Central memory CD8-positive, alpha-beta T cell (primary cell): ENCODE data around the gene PLRG1.

Experiments used
- ATAC-seq: fragments of 150-1000 bp; cut with Tn5 transposase; replicated peaks from 2 replicates; pipeline ENCODE4 v1.10.0; 2022; ENCODE audit warnings: mild to moderate bottlenecking, moderate FRiP score, moderate number of reproducible peaks; ENCODE audit not compliant: poor library complexity, severe bottlenecking; ENCODE audit errors: extremely low read depth
- DNase-seq, 2 donors: peaks; one replicate each; pipeline ENCODE4 v3.0.0; 2021; ENCODE audit warnings: low spot score in 2 of 2
- H3K27ac Mint-ChIP-seq: one replicate; pipeline ENCODE4 v1.8.0; 2022; ENCODE audit warnings: low read depth, mild to moderate bottlenecking, moderate library complexity, mixed read lengths
- H3K27me3 Mint-ChIP-seq: one replicate; pipeline ENCODE4 v1.8.0; 2022; ENCODE audit warnings: mixed read lengths
- H3K36me3 Mint-ChIP-seq: one replicate; pipeline ENCODE4 v1.8.0; 2022; ENCODE audit warnings: mild to moderate bottlenecking, moderate library complexity, mixed read lengths; ENCODE audit not compliant: insufficient read depth
- H3K4me1 Mint-ChIP-seq: one replicate; pipeline ENCODE4 v1.8.0; 2022; ENCODE audit warnings: mixed read lengths
- H3K4me3 Mint-ChIP-seq: one replicate; pipeline ENCODE4 v1.8.0; 2022; ENCODE audit warnings: mild to moderate bottlenecking, moderate library complexity, mixed read lengths
- H3K9me3 Mint-ChIP-seq: one replicate; pipeline ENCODE4 v1.8.0; 2022; ENCODE audit warnings: mixed read lengths

PLRG1 gene

DNA sequence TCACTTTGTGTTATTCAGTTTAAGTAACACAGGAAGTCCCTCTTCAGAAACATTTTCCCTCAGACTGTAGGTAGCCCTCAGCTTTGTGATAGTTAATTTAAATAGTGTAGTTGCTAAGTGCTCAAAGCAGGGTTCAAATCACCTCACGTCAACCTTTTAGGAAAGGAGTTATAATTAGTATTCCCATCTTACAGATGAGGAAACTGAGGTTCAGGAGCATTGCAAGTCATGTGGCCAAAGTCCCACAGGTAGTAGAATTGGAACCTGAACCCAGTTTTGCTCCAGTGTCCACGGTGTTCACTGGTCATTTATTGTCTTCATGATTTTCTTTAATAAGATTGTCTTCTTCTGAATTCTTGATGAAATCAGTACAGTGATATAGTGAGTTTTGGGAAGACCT, 54.3 kb downstream of the PLRG1 start:
- no peak for DNase-seq
- peaks cover 7% of the 10 kb centered on the region for H3K4me1 Mint-ChIP-seq
- H3K4me3 Mint-ChIP-seq: no peak overlapping the region
- ATAC-seq: no peak
- no peak overlapping the region for H3K27ac Mint-ChIP-seq
- H3K9me3 Mint-ChIP-seq: no peaks in the 10 kb centered on the region
- H3K27me3 Mint-ChIP-seq: peaks cover 77% of the 10 kb centered on the region
- H3K36me3 Mint-ChIP-seq: no peaks in the 10 kb centered on the region

DNA sequence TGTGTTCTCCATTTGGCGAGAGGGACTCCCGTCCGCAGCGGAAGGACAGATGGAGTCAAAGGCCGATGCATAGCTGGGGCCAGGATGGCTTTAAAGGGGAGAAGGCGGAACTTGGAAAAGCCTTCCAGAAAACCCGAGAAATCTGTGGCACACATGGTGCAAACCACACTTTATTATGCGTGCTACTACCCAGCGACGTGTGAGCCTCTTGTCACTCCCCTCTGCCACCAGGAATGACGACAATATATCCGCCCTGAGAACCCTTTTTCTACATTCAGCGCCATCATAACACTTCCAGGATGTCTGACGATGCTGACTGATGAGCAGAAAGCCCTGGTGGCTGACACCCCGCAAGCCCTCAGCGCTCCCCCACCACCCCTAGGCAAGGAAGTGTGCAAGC, 57.9 kb downstream of the PLRG1 start:
- H3K4me1 Mint-ChIP-seq: peaks cover 7% of the 10 kb centered on the region
- H3K9me3 Mint-ChIP-seq: no peaks in the 10 kb centered on the region
- no peak overlapping the region for H3K27ac Mint-ChIP-seq
- no peak for DNase-seq
- H3K36me3 Mint-ChIP-seq: no peaks in the 10 kb centered on the region
- no peak for ATAC-seq
- no peak overlapping the region for H3K4me3 Mint-ChIP-seq
- peaks cover 84% of the 10 kb centered on the region for H3K27me3 Mint-ChIP-seq

DNA sequence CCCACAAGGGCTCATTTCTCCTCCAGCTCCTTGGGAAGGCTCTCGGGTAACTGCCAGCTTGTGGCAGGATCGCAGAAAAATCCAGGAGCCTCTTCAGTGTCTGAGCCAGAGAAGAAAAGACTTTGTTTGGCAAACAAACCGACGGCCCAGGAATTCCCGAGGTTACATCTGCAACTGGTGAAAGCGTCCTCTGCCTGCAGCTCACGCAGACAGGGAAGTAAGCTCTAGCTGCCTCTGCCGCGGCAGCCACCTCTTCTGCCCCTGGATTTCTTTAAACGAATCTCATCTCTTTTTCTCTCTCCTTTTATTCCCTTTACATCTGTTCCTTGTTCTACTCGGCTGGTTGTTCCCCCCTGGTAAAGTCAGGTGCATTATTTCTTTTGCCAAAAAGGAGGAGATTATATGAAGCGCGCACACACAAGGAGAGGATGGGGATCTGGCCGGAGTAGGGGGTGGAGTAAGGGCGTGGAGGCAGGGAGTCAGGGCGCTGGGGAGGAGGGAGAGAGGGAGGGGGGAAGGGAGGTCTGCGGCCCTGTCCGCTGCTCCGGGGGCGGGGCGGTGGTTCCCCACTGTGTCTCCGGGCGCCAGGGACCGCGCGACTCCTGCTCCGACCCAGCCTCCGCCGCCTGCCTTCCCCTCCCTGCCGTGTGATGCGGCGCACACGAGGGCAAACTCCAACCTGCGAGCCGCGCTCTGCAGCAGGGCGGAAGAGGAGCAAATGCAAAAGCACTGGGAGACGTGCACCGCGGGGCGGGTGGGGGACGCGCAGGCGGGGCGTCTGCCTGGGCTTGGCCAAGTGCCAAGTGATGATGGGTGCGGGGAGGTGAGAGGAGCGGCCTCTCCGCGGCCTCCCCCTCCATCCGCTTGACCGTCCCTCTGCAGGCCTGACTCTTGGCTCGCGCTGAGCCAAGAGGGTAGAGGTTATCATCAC, 58.6 kb downstream of the PLRG1 start, which contains the start of gene DCHS2:
TSS of gene DCHS2 (minus strand) at position 459 of the 931 bp plus-strand sequence. CDS start at position 15, 444 bp downstream.
- Mint-ChIP-seq H3K36me3 (no peaks in the 10 kb centered on the region), H3K27ac (no peak within 1 kb of the TSS), H3K27me3 (peaks cover 77% of the 10 kb centered on the region), H3K4me1 (peaks cover 7% of the 10 kb centered on the region), H3K4me3 (peak within 1 kb of the TSS; percentile 57), H3K9me3 (no peaks in the 10 kb centered on the region)
- DNase-seq (no peak), ATAC-seq (no peak)

DNA sequence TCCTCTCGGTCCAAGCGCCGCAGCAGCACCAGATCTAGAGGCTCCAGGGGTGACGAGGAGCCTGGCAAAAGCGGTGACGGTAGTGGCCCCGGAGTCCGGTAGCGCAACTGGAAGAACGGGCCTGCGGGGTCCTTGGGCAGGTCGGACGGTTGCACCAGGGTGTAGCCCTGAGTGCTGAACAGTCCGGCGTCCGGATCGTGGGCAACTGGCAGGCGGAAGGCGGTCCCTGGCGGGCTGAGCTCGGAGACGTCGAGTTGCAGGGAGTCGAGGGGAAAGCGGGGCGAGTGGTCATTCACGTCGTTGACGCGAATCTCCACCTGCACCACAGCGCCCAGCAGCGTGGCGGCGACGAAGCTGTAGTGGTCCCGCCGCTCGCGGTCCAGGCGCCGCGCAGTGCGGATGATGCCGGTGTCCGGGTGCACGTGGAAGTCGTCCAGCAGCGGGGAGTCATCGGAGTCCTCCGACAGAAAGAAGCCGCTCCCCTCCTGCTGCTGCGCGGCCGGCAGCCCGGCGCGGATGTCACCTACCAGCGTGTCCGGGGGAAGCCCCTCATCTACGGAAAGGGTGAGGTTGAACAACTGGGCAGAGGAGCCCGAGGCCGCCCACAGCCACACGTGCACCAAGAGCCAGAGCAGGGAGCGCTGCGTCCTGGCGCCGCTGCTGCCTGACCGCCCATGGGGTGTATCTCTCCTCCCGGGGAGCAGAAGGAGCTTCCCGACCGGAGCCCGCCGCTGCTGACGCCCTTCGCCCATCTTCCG, 59.4 kb downstream of the PLRG1 start:
- peak overlapping the region; percentile 57 for H3K4me3 Mint-ChIP-seq
- H3K4me1 Mint-ChIP-seq: peaks cover 7% of the 10 kb centered on the region
- ATAC-seq (no peak), DNase-seq (no peak)
- H3K9me3 Mint-ChIP-seq: no peaks in the 10 kb centered on the region
- H3K27me3 Mint-ChIP-seq: peaks cover 73% of the 10 kb centered on the region
- H3K27ac Mint-ChIP-seq: no peak overlapping the region
- no peaks in the 10 kb centered on the region for H3K36me3 Mint-ChIP-seq

DNA sequence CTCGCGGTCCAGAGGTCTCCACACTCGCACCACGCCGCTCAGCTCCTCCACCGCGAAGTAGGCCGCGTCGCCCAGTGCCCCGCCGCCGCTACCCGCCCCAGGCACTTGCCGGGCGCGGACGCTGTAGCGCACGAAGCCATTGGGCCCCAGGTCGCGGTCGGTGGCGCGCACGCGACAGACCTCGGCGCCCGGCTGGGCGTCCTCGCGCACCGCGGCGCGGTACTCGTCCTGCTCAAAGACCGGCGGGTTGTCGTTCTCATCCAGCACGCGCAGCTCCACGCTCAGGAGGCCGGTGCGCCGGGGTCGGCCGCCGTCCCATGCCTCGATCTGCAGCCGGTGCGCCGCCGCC, 60.0 kb downstream of the PLRG1 start:
- peaks cover 7% of the 10 kb centered on the region for H3K4me1 Mint-ChIP-seq
- no peak overlapping the region for H3K27ac Mint-ChIP-seq
- peak overlapping the region; percentile 43 for H3K4me3 Mint-ChIP-seq
- ATAC-seq: no peak
- no peaks in the 10 kb centered on the region for H3K9me3 Mint-ChIP-seq
- no peaks in the 10 kb centered on the region for H3K36me3 Mint-ChIP-seq
- no peak for DNase-seq
- H3K27me3 Mint-ChIP-seq: peaks cover 70% of the 10 kb centered on the region

DNA sequence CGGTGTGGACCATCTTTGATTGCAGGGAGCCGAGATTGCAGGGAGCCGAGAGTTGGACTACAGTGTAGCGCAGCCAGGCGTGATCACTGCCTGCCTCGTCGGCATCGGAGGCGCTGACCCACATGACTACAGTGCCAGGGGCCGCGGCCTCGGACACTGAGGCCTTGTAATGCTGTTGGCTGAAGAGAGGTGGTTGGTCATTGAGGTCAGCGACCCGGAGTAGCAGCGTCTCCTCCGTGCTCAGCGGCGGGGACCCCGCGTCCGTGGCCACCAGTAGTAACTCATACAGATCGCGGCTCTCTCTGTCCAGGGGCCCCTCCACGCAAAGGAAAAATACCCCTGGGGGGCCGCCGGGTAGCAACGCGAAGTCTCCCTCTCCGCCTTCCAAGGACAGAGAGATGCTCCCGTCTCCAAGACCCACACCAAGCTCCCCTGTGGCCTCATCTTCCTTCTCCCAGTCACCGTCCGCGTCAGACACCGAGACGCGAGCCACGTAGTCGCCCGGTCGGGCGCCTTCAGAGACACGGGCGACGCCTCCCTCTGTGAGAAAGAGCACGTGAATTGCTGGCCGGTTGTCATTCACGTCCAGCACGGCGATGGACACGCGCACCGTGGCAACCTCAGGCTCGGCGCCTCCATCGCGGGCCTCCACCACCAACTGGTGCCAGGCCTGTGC, 60.5 kb downstream of the PLRG1 start:
- Mint-ChIP-seq H3K27ac (no peak overlapping the region), H3K27me3 (peaks cover 70% of the 10 kb centered on the region), H3K4me3 (no peak overlapping the region), H3K4me1 (peaks cover 7% of the 10 kb centered on the region), H3K36me3 (no peaks in the 10 kb centered on the region), H3K9me3 (no peaks in the 10 kb centered on the region)
- ATAC-seq (no peak), DNase-seq (no peak)

DNA sequence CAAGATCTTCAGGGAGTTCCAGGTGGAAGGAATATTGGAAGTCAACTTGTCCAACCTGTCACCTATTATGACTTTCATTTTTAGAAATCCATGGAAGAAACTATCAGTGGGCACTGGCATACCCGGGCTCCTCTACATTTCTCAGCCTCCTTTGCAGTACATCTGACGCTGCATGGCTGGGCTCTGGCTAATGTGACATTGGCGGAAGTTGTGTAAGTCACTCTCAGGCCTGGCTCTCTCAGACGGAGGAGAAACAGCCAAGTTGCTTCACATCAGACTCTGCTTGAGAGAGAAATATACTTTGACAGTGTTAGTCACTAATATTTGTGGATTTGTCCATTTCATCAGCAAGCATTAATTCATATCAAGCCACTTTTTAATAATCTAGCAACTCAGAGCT, 63.1 kb downstream of the PLRG1 start:
- DNase-seq: no peak
- Mint-ChIP-seq H3K36me3 (no peaks in the 10 kb centered on the region), H3K27ac (no peak overlapping the region), H3K4me1 (peaks cover 7% of the 10 kb centered on the region), H3K4me3 (no peak overlapping the region), H3K27me3 (peaks cover 45% of the 10 kb centered on the region), H3K9me3 (no peaks in the 10 kb centered on the region)
- ATAC-seq: no peak

DNA sequence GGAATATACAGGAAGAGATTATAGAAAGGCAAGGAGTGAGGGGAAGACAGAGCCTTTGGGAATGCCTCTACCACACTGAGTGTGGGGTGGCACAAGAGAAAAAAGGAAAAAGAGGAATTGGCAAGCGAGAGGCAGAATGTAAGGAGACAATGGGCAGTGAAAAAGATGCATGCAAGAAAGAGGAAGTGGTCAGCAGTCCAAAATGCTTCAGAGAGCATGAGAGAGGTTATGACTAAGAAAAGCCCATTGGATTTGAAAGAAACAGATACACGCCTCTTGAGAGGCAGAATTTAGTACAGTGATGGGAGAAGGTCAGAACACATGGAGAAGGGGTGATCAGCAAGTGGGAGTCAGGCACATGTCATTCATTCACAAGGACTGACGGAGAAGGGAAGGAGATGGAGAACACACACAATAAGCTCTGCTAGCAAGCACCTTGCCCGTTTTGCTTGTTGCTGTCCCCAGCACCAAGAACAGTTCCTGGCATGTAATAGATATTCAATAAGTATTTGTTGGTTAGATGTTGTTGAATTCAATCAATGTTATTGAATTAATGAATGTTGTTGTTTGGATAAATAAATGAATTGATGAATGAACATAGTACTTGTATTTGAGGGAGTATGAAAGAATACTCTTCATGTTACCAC, 65.0 kb downstream of the PLRG1 start:
- Mint-ChIP-seq H3K27ac (no peak overlapping the region), H3K9me3 (no peaks in the 10 kb centered on the region), H3K4me1 (no peaks in the 10 kb centered on the region), H3K4me3 (no peak overlapping the region), H3K36me3 (no peaks in the 10 kb centered on the region), H3K27me3 (peaks cover 27% of the 10 kb centered on the region)
- ATAC-seq (no peak), DNase-seq (no peak)
